ENCODE results near the gene EEF1G.

EEF1G gene

GRCh38 chr11:62591448-62592145, 17.9 kb upstream of the EEF1G start, which contains the start of gene TUT1 (continued):
- TF ChIP-seq ZNF510 (tag by site-specific recombination; IDR thresholded peaks at IDR 0.05; ENCODE audit: insufficient replicate concordance) (no peak), ZNF792 (tag by site-specific recombination; IDR thresholded peaks at IDR 0.05) (no peak), PRDM6 (tag by site-specific recombination; IDR thresholded peaks at IDR 0.05) (no peak), FEZF1 (tag by site-specific recombination; IDR thresholded peaks at IDR 0.05) (peak; percentile 45; the same call in 1 of the 2 replicates), ZNF501 (tag by site-specific recombination; IDR thresholded peaks at IDR 0.05) (peak; percentile 88), ZFP41 (tag by site-specific recombination; IDR thresholded peaks at IDR 0.05; ENCODE audit: borderline replicate concordance) (no peak), ZBTB7A (tag by site-specific recombination; IDR thresholded peaks at IDR 0.05; ENCODE audit: low read depth) (peak; percentile 44; the same call in 1 of the 2 replicates), ZNF37A (tag by site-specific recombination; IDR thresholded peaks at IDR 0.05) (no peak), ZFHX2 (tag by site-specific recombination; conservative IDR thresholded peaks at IDR 0.05) (no peak), ZNF830 (tag by site-specific recombination; IDR thresholded peaks at IDR 0.05; ENCODE audit: low read depth) (no peak), ZNF596 (tag by site-specific recombination; IDR thresholded peaks at IDR 0.05) (no peak), PATZ1 (tag by site-specific recombination; IDR thresholded peaks at IDR 0.05) (peak; percentile 50), ZNF19 (tag by site-specific recombination; IDR thresholded peaks at IDR 0.05; ENCODE audit: low read depth) (no peak), ZNF26 (tag by site-specific recombination; IDR thresholded peaks at IDR 0.05) (no peak), KLF8 (tag by site-specific recombination; IDR thresholded peaks at IDR 0.05) (peak; percentile 98), SP7 (tag by site-specific recombination; IDR thresholded peaks at IDR 0.05) (peak; percentile 94), TRIM28 (IDR thresholded peaks at IDR 0.05; ENCODE audit: borderline replicate concordance, low read length) (peak; percentile 95), ZNF48 (tag by site-specific recombination; IDR thresholded peaks at IDR 0.05) (no peak), ZNF324 (tag by site-specific recombination; IDR thresholded peaks at IDR 0.05) (peak; percentile 93), ZBTB21 (tag by site-specific recombination; IDR thresholded peaks at IDR 0.05) (peak; percentile 91), ZNF133 (tag by site-specific recombination; IDR thresholded peaks at IDR 0.05) (no peak), ZNF23 (tag by site-specific recombination; IDR thresholded peaks at IDR 0.05; ENCODE audit: borderline replicate concordance) (no peak), ZNF776 (tag by site-specific recombination; IDR thresholded peaks at IDR 0.05; ENCODE audit: borderline replicate concordance) (no peak), SP2 (tag by site-specific recombination; IDR thresholded peaks at IDR 0.05) (peak; percentile 93), ZNF639 (tag by site-specific recombination; IDR thresholded peaks at IDR 0.05) (peak; percentile 98), ZNF18 (tag by site-specific recombination; IDR thresholded peaks at IDR 0.05) (no peak), PRDM4 (tag by site-specific recombination; IDR thresholded peaks at IDR 0.05) (no peak; the same call in 1 of the 2 replicates), BCL11A (tag by site-specific recombination; IDR thresholded peaks at IDR 0.05; ENCODE audit: low read depth) (peak; percentile 90), ZNF404 (tag by site-specific recombination; IDR thresholded peaks at IDR 0.05) (no peak), RBAK (tag by site-specific recombination; IDR thresholded peaks at IDR 0.05) (no peak)
